WTC11 (cell line): ENCODE results near the gene ARHGAP44.

ENCODE experiments used
- CBFB ChIP-seq: sonication (generic); formaldehyde crosslinking; IDR thresholded peaks from 2 replicates; pipeline ENCODE4 v1.8.1; 2022; ENCODE audit warnings: mild to moderate bottlenecking, low read depth, missing genetic modification reagents
- CTCF ChIP-seq: fragments of 200-600 bp; IDR thresholded peaks from 2 replicates; pipeline ENCODE4 v1.8.0; 2022; ENCODE audit warnings: antibody characterized with exemption
- ELF4 ChIP-seq: sonication (generic); formaldehyde crosslinking; IDR thresholded peaks from 2 replicates; pipeline ENCODE4 v1.8.1; 2022; ENCODE audit warnings: low read depth, mild to moderate bottlenecking, moderate library complexity, missing genetic modification reagents
- ESRRA ChIP-seq: sonication (generic); formaldehyde crosslinking; IDR thresholded peaks from 2 replicates; pipeline ENCODE4 v1.8.1; 2022; ENCODE audit warnings: mild to moderate bottlenecking, missing genetic modification reagents, borderline replicate concordance
- ZNF416 ChIP-seq: fragments of 250-450 bp; sonication (Bioruptor Pico); IDR thresholded peaks from 2 replicates; pipeline ENCODE4 v1.9.0; 2021; ENCODE audit warnings: mild to moderate bottlenecking, inconsistent platforms

- TF ChIP-seq CBFB (CRISPR knock-in tag) (no peak), ESRRA (CRISPR knock-in tag) (no peak), ELF4 (no peak), CTCF (no peak), ZNF416 (CRISPR knock-in tag) (no peak)
These were observed 240.0 kb downstream of the ARHGAP44 start for GRCh38 chr17:13029340-13029739.
